NT2/D1 (cell line): ENCODE data around the gene CLTA.

Experiments used
- YY1 ChIP-seq: IDR thresholded peaks from 2 replicates; pipeline ENCODE4 v1.6.1; 2011; ENCODE audit not compliant: insufficient read length, insufficient read depth
- ZNF274 ChIP-seq: IDR thresholded peaks from 2 replicates; pipeline ENCODE4 v1.6.1; 2011; ENCODE audit warnings: mild to moderate bottlenecking, low read depth, low read length

DNA sequence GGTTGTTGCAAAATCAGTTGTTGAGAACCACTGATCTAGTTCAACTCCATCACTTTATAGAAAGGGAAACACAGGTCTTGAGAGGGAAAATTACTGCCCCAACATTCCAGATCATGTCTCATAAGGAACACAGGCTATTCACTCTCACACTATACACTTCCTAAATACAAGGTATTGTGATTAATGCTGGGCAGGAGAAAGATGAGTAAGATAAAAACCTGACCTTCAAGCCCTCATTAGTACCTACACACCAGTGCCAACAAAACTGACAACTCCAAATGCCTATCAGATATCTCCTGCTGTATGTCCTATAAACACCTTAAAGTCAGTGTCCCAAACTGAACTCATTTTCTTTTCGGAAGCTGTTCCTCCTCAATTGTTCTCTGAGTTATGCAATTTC is 59.4 kb downstream of the CLTA start:
- TF ChIP-seq YY1 (no peak), ZNF274 (no peak)
